SU-DHL-6 (cell line): Measurements from ENCODE around the gene ALG8.

Source experiments
- CTCF ChIP-seq: fragments of 200-600 bp; sonication (generic); IDR thresholded peaks from one replicate; pipeline ENCODE4 v1.5.1; 2017; ENCODE audit warnings: antibody characterized with exemption, mild to moderate bottlenecking, low read length, moderate library complexity; ENCODE audit not compliant: insufficient read depth, poor library complexity, severe bottlenecking
- EZH2phosphoT487 ChIP-seq: fragments of 200-600 bp; sonication (generic), shearing (Covaris generic); conservative IDR thresholded peaks from 2 replicates; pipeline ENCODE4 v1.6.1; 2018; ENCODE audit warnings: mild to moderate bottlenecking, antibody characterized with exemption, low read length, moderate library complexity, mixed read lengths

- TF ChIP-seq CTCF = no peak
- no peak for TF ChIP-seq EZH2phosphoT487
Observed at GRCh38 chr11:78170874-78171549, 31.6 kb upstream of the ALG8 start.
